Gastrocnemius medialis (tissue), 4 donors: ENCODE data around the gene URI1. TPM values are rescaled to one million over a fixed set of nuclear protein-coding genes. Genes with fewer than 3 reads are reported as not detected.

ENCODE experiments used
- ATAC-seq, 2 donors: fragments of 150-250 bp; one replicate each; pipeline ENCODE4 v1.9.1; 2016
- DNase-seq, 2 donors: peaks; one replicate each; pipeline ENCODE4 v3.0.0-alpha.2; 2019
- H3K27ac ChIP-seq, 4 donors: fragments of 200-600 bp; sonication (generic); 1 replicate in 1 of 4; 2 replicates in 3 of 4; pipeline ENCODE4 v1.5.1; 2016 to 2018; ENCODE audit warnings: mild to moderate bottlenecking in 2 of 4, moderate library complexity in 1 of 4
- H3K27me3 ChIP-seq, 3 donors: fragments of 200-600 bp; sonication (generic) in 2 of 3; 1 replicate in 1 of 3; 2 replicates in 2 of 3; pipeline versions ENCODE4 v1.5.1 to v1.6.0; 2016 to 2019; ENCODE audit warnings: mild to moderate bottlenecking in 1 of 3, moderate library complexity in 1 of 3
- H3K36me3 ChIP-seq, 2 donors: fragments of 200-600 bp; sonication (generic) in 1 of 2; one replicate each; pipeline ENCODE4 v1.5.1; 2017 to 2018
- H3K4me1 ChIP-seq, 2 donors: fragments of 200-600 bp; sonication (generic) in 1 of 2; one replicate each; pipeline ENCODE4 v1.5.1; 2016 to 2017; ENCODE audit warnings: mild to moderate bottlenecking in 2 of 2
- H3K4me3 ChIP-seq, 4 donors: fragments of 200-600 bp; sonication (generic) in 3 of 4; 1 replicate in 1 of 4; 2 replicates in 3 of 4; pipeline ENCODE4 v1.5.1; 2016 to 2019; ENCODE audit warnings: mild to moderate bottlenecking in 2 of 4
- H3K9me3 ChIP-seq, 3 donors: fragments of 200-600 bp; sonication (generic) in 2 of 3; 1 replicate in 1 of 3; 2 replicates in 2 of 3; pipeline ENCODE4 v1.5.1; 2016 to 2019
- CTCF ChIP-seq, 5 experiments: fragments of 450-650 bp in 3 of 5; fragments of 200-600 bp in 2 of 5; sonication (generic) in 2 of 5; IDR thresholded peaks in 4 of 5; conservative IDR thresholded peaks in 1 of 5; 1 replicate in 4 of 5; 2 replicates in 1 of 5; pipeline ENCODE4 v1.5.1; 2016 to 2019; ENCODE audit warnings: antibody characterized with exemption in 5 of 5, mild to moderate bottlenecking in 3 of 5, moderate library complexity in 3 of 5
- POLR2A ChIP-seq, 2 donors: fragments of 450-650 bp; IDR thresholded peaks; one replicate each; pipeline ENCODE4 v1.6.1; 2017; ENCODE audit warnings: antibody characterized with exemption in 2 of 2, mild to moderate bottlenecking in 2 of 2, moderate library complexity in 2 of 2
- in situ Hi-C, 4 donors: fragments of 200-750 bp; cut with MboI; loops; one replicate each; pipeline versions ENCODE4 v1.15.0 to v1.8.0; 2017; ENCODE audit warnings: low sequenced_read_pairs in 4 of 4
- intact Hi-C: fragments of 100-400 bp; cut with DNase I; formaldehyde crosslinking; loops from one replicate; pipeline ENCODE4 v1.15.1; 2023; ENCODE audit warnings: low total_unique reads
- total RNA-seq, 4 donors: library from RNA; depleted of rRNA; stranded (reverse); fragments of >200 nt; gene quantifications; one replicate each; pipeline versions ENCODE4 v1.1.0 to v1.2.3, GENCODE V29; 2016

The URI1 gene
- total RNA-seq, 4 donors from 2014 or later: 37.4 to 84.1 (median 59.2) TPM

- ATAC-seq: no peak
- no peak for DNase-seq
- intact Hi-C loops (no loop called here), in situ Hi-C loops (no loop called here)
- H3K4me3 ChIP-seq: no peak overlapping the region
- TF ChIP-seq POLR2A (IDR thresholded peaks at IDR 0.05): no peak
- no peak for TF ChIP-seq CTCF (IDR thresholded peaks at IDR 0.05 in 4 of 5, conservative IDR thresholded peaks at IDR 0.05 in 1 of 5)
- H3K9me3 ChIP-seq: no peaks in the 10 kb centered on the region
- no peak overlapping the region for H3K27ac ChIP-seq
- H3K27me3 ChIP-seq: no peaks in the 10 kb centered on the region
- H3K36me3 ChIP-seq: peaks cover 3 to 11% of the 10 kb centered on the region in 2 donors
- H3K4me1 ChIP-seq: peaks cover 23 to 24% of the 10 kb centered on the region in 2 donors
These were observed 41.5 kb downstream of the URI1 start for GRCh38 chr19:29983568-29983967.

GRCh38 chr19:29985196-29985595 lies 43.2 kb downstream of the URI1 start:
- TF ChIP-seq POLR2A (IDR thresholded peaks at IDR 0.05): no peak
- no peak for TF ChIP-seq CTCF (IDR thresholded peaks at IDR 0.05 in 4 of 5, conservative IDR thresholded peaks at IDR 0.05 in 1 of 5)
- intact Hi-C loops: no loop called here
- ATAC-seq (no peak), DNase-seq (no peak)
- no peaks in the 10 kb centered on the region for H3K27me3 ChIP-seq
- no peak overlapping the region for H3K27ac ChIP-seq
- H3K4me3 ChIP-seq: no peak overlapping the region
- peaks cover 21 to 23% of the 10 kb centered on the region in 2 donors for H3K4me1 ChIP-seq
- H3K36me3 ChIP-seq: peaks cover 3 to 14% of the 10 kb centered on the region in 2 donors
- H3K9me3 ChIP-seq: no peaks in the 10 kb centered on the region
- in situ Hi-C loops: no loop called here

- TF ChIP-seq CTCF (IDR thresholded peaks at IDR 0.05 in 4 of 5, conservative IDR thresholded peaks at IDR 0.05 in 1 of 5) (no peak), POLR2A (IDR thresholded peaks at IDR 0.05) (no peak)
- Histone ChIP-seq H3K36me3 (peaks cover 3 to 14% of the 10 kb centered on the region in 2 donors), H3K4me1 (peaks cover 5 to 7% of the 10 kb centered on the region in 2 donors), H3K4me3 (no peak overlapping the region), H3K9me3 (no peaks in the 10 kb centered on the region), H3K27ac (no peak overlapping the region), H3K27me3 (no peaks in the 10 kb centered on the region)
- no peak for ATAC-seq
- in situ Hi-C loops: no loop called here
- intact Hi-C loops: no loop called here
- no peak for DNase-seq
These were observed 46.3 kb downstream of the URI1 start for GRCh38 chr19:29988351-29988750.

GRCh38 chr19:29992233-29992867 lies 50.3 kb downstream of the URI1 start:
- H3K4me3 ChIP-seq: no peak overlapping the region
- H3K4me1 ChIP-seq: no peaks in the 10 kb centered on the region
- DNase-seq (no peak), ATAC-seq (no peak)
- no peaks in the 10 kb centered on the region for H3K27me3 ChIP-seq
- TF ChIP-seq POLR2A (IDR thresholded peaks at IDR 0.05) (no peak), CTCF (IDR thresholded peaks at IDR 0.05 in 4 of 5, conservative IDR thresholded peaks at IDR 0.05 in 1 of 5) (no peak)
- H3K36me3 ChIP-seq: peaks cover 3 to 7% of the 10 kb centered on the region in 2 donors
- H3K9me3 ChIP-seq: no peaks in the 10 kb centered on the region
- intact Hi-C loops: no loop called here
- in situ Hi-C loops: no loop called here
- H3K27ac ChIP-seq: no peak overlapping the region

GRCh38 chr19:29999490-29999889 lies 57.5 kb downstream of the URI1 start:
- no peaks in the 10 kb centered on the region for H3K27me3 ChIP-seq
- peaks cover 0 to 5% of the 10 kb centered on the region in 2 donors for H3K4me1 ChIP-seq
- no peak for DNase-seq
- intact Hi-C loops (no loop called here), in situ Hi-C loops (no loop called here)
- H3K27ac ChIP-seq: no peak overlapping the region
- no peak for ATAC-seq
- no peak overlapping the region for H3K4me3 ChIP-seq
- H3K9me3 ChIP-seq: no peaks in the 10 kb centered on the region
- TF ChIP-seq CTCF (IDR thresholded peaks at IDR 0.05 in 4 of 5, conservative IDR thresholded peaks at IDR 0.05 in 1 of 5): no peak
- TF ChIP-seq POLR2A (IDR thresholded peaks at IDR 0.05): no peak
- peaks cover 0 to 8% of the 10 kb centered on the region in 2 donors for H3K36me3 ChIP-seq
